Coronary artery (tissue), 2 donors: ENCODE measurements around the gene MT1H.

Source experiments
- DNase-seq: peaks from one replicate; pipeline ENCODE4 v3.0.0-alpha.2; 2017; ENCODE audit warnings: low spot score
- H3K27ac ChIP-seq, 2 donors: fragments of 200-600 bp; sonication (generic); one replicate each; pipeline ENCODE4 v1.5.1; 2016 to 2019
- H3K4me3 ChIP-seq: fragments of 200-600 bp; sonication (generic); 2 replicates; pipeline ENCODE4 v1.5.1; 2016; ENCODE audit warnings: mild to moderate bottlenecking, moderate library complexity
- TF ChIP-seq, protein P1 (sequence below): fragments of 200-600 bp; sonication (generic); IDR thresholded peaks from one replicate; pipeline ENCODE4 v1.5.1; 2019; ENCODE audit warnings: antibody characterized with exemption

Gene MT1H

GRCh38 chr16:56637814-56638750, 31.5 kb upstream of the MT1H start, which contains the start of gene MT1A:
Gene MT1A (plus strand): TSS chr16:56638666. CDS start chr16:56638739, 73 bp downstream.
- peak; percentile 93 for DNase-seq
- Histone ChIP-seq H3K27ac (peak within 1 kb of the TSS; percentile 81 to 85), H3K4me3 (peak within 1 kb of the TSS; percentile 70)
- TF ChIP-seq, protein P1, sequence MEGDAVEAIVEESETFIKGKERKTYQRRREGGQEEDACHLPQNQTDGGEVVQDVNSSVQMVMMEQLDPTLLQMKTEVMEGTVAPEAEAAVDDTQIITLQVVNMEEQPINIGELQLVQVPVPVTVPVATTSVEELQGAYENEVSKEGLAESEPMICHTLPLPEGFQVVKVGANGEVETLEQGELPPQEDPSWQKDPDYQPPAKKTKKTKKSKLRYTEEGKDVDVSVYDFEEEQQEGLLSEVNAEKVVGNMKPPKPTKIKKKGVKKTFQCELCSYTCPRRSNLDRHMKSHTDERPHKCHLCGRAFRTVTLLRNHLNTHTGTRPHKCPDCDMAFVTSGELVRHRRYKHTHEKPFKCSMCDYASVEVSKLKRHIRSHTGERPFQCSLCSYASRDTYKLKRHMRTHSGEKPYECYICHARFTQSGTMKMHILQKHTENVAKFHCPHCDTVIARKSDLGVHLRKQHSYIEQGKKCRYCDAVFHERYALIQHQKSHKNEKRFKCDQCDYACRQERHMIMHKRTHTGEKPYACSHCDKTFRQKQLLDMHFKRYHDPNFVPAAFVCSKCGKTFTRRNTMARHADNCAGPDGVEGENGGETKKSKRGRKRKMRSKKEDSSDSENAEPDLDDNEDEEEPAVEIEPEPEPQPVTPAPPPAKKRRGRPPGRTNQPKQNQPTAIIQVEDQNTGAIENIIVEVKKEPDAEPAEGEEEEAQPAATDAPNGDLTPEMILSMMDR, result no peak

DNA sequence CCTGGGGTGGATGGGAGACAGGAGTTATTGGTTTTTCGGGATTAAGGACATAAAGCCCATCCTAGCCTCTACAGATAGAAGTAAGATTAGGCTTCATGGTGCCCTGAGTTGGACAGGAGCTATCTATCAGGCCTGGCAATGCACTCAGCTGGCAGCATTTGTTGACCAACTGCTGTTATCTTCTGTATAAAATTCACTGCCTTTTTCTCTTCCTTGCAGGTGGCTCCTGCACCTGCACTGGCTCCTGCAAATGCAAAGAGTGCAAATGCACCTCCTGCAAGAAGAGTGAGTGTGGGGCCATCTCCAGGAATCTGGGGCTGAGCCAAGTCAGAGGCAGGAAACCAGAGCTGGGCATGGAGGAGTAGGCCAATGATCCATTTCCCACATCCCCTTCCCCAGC, 30.6 kb upstream of the MT1H start:
- H3K4me3 ChIP-seq, result peak overlapping the region; percentile 70
- TF ChIP-seq, protein P1, result no peak
- peak overlapping the region; percentile 81 to 85 for H3K27ac ChIP-seq
- DNase-seq, result no peak

DNA sequence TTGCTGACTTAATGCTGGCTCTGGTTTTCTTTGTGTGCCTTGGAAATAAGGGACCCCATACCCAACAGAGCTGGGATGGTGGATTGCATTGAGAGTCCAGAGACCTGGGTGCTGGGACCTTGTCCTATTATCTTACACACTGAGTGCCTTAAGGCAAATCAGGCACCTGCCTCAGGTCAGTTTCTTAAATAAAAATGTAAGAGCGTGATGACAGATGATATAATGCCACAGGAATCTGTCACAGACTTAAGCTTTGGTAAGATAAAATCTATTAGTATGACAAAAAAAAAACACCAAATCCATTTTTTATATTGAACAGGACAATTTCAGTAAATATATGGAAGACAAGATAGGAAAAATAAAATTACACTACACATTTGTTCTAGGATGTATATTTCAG, 29.5 kb upstream of the MT1H start:
- no peak overlapping the region for H3K4me3 ChIP-seq
- DNase-seq, result no peak

DNA sequence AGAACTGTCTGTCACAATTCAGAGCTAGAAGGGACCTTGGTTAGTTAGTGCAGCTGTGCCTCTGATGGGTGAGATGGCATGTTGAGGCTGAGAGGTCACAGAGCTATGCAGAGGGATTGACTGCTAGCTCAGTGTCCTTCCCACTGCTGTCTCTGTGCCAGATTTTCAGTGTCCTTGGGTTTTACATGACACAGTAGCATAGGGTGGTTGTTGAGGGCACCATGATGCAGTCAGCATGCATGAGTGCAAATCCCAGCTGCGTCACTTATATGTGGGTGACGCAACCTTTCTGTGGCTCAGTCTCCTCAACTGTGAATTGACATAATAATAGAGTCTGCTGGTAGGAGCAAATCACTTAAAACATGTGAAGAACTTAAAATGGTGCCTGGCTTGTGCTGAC, 28.4 kb upstream of the MT1H start:
- no peak for DNase-seq
- no peak overlapping the region for H3K27ac ChIP-seq
- TF ChIP-seq, protein P1, result no peak
- no peak overlapping the region for H3K4me3 ChIP-seq

More for the DNA sequence above, 29.5 kb upstream of the MT1H start:
- TF ChIP-seq, protein P1, result no peak
- H3K27ac ChIP-seq, result no peak overlapping the region

GRCh38 chr16:56643080-56643778, 26.4 kb upstream of the MT1H start:
- Histone ChIP-seq H3K4me3 (peak overlapping the region; percentile 68), H3K27ac (peak overlapping the region; percentile 61 to 84)
- peak; percentile 90 for DNase-seq
- TF ChIP-seq, protein P1, result peak; percentile 59

DNA sequence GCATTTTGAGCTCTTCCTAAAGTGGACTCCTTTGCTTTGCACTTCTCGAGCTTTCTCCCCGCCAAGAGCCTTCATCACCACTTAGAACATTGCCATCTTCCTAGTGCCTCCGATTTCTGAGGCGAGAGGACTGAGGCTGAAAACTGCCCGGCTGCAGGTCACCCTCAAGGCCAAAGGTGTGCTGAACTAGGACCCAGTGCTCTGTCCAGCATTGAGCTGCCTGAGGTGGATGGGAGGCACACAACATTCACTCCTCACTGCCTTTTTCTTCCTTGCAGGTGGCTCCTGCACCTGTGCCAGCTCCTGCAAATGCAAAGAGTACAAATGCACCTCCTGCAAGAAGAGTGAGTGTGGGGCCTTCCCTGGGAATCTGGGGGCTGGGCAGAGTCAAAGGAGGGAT, 25.8 kb upstream of the MT1H start:
- TF ChIP-seq, protein P1, result no peak
- Histone ChIP-seq H3K4me3 (peak overlapping the region; percentile 68), H3K27ac (peak overlapping the region; percentile 61 to 84)
- DNase-seq, result no peak
